Measurements from ENCODE around the gene WDR35. TPM values are rescaled to one million over a fixed set of nuclear protein-coding genes. Genes with fewer than 3 reads are reported as not detected.

Gene WDR35
- total and polyA plus RNA-seq, 5 donors from 2014 or later: 1.3 to 3.8 (median 1.9) TPM

- DNase-seq: no peak
- no peaks in the 10 kb centered on the region for H3K9me3 ChIP-seq (ENCODE audit: control insufficient read depth in 2 of 2, low read length in 2 of 2)
- Mint-ChIP-seq H3K4me3 (no peak overlapping the region), H3K9me3 (no peaks in the 10 kb centered on the region), H3K4me1 (no peaks in the 10 kb centered on the region), H3K36me3 (no peaks in the 10 kb centered on the region), H3K27me3 (peaks cover 47% of the 10 kb centered on the region), H3K27ac (no peak overlapping the region)
- H3K36me3 ChIP-seq (ENCODE audit: control insufficient read depth, insufficient read depth, low read length): no peaks in the 10 kb centered on the region
- no peaks in the 10 kb centered on the region for H3K4me1 ChIP-seq (ENCODE audit: control insufficient read depth, insufficient read depth, low read length, poor library complexity, severe bottlenecking)
- H3K27ac ChIP-seq (ENCODE audit: insufficient read depth, low read length, poor library complexity, severe bottlenecking): no peak overlapping the region
- no peak overlapping the region for H3K4me3 ChIP-seq (ENCODE audit: low read depth, low read length)
- ATAC-seq (ENCODE audit: low read depth in 2 of 2): no peak
- H3K27me3 ChIP-seq (ENCODE audit: control insufficient read depth, insufficient read depth, low read length): peaks cover 26% of the 10 kb centered on the region
Observed at GRCh38 chr2:20005891-20006470, 16.1 kb upstream of the WDR35 start.

GRCh38 chr2:20005067-20005627 lies 15.2 kb upstream of the WDR35 start:
- Mint-ChIP-seq H3K36me3 (no peaks in the 10 kb centered on the region), H3K9me3 (no peaks in the 10 kb centered on the region), H3K27me3 (peaks cover 45% of the 10 kb centered on the region), H3K27ac (no peak overlapping the region), H3K4me1 (no peaks in the 10 kb centered on the region), H3K4me3 (no peak overlapping the region)
- Histone ChIP-seq H3K4me3 (ENCODE audit: low read depth, low read length) (no peak overlapping the region), H3K36me3 (ENCODE audit: control insufficient read depth, insufficient read depth, low read length) (no peaks in the 10 kb centered on the region), H3K9me3 (ENCODE audit: control insufficient read depth in 2 of 2, low read length in 2 of 2) (no peaks in the 10 kb centered on the region), H3K4me1 (ENCODE audit: control insufficient read depth, insufficient read depth, low read length, poor library complexity, severe bottlenecking) (no peaks in the 10 kb centered on the region), H3K27me3 (ENCODE audit: control insufficient read depth, insufficient read depth, low read length) (peaks cover 26% of the 10 kb centered on the region), H3K27ac (ENCODE audit: insufficient read depth, low read length, poor library complexity, severe bottlenecking) (no peak overlapping the region)
- no peak for DNase-seq
- no peak for ATAC-seq (ENCODE audit: low read depth in 2 of 2)

- DNase-seq (no peak), ATAC-seq (ENCODE audit: low read depth in 2 of 2) (no peak)
- H3K4me1 Mint-ChIP-seq: no peaks in the 10 kb centered on the region
- peaks cover 28% of the 10 kb centered on the region for H3K27me3 ChIP-seq (ENCODE audit: control insufficient read depth, insufficient read depth, low read length)
- no peak overlapping the region for H3K27ac Mint-ChIP-seq
- no peaks in the 10 kb centered on the region for H3K36me3 Mint-ChIP-seq
- no peak overlapping the region for H3K4me3 Mint-ChIP-seq
- H3K4me3 ChIP-seq (ENCODE audit: low read depth, low read length): no peak overlapping the region
- no peaks in the 10 kb centered on the region for H3K9me3 Mint-ChIP-seq
- no peaks in the 10 kb centered on the region for H3K4me1 ChIP-seq (ENCODE audit: control insufficient read depth, insufficient read depth, low read length, poor library complexity, severe bottlenecking)
- peaks cover 45% of the 10 kb centered on the region for H3K27me3 Mint-ChIP-seq
- no peak overlapping the region for H3K27ac ChIP-seq (ENCODE audit: insufficient read depth, low read length, poor library complexity, severe bottlenecking)
- no peaks in the 10 kb centered on the region for H3K9me3 ChIP-seq (ENCODE audit: control insufficient read depth in 2 of 2, low read length in 2 of 2)
- H3K36me3 ChIP-seq (ENCODE audit: control insufficient read depth, insufficient read depth, low read length): no peaks in the 10 kb centered on the region
Observed at GRCh38 chr2:20001361-20001863, 11.5 kb upstream of the WDR35 start.

GRCh38 chr2:19993731-19994130 lies 3.8 kb upstream of the WDR35 start:
- H3K27me3 Mint-ChIP-seq: peaks cover 42% of the 10 kb centered on the region
- DNase-seq (no peak), ATAC-seq (ENCODE audit: low read depth in 2 of 2) (no peak)
- Histone ChIP-seq H3K4me1 (ENCODE audit: control insufficient read depth, insufficient read depth, low read length, poor library complexity, severe bottlenecking) (peaks cover 15% of the 10 kb centered on the region), H3K27ac (ENCODE audit: insufficient read depth, low read length, poor library complexity, severe bottlenecking) (no peak overlapping the region), H3K4me3 (ENCODE audit: low read depth, low read length) (no peak overlapping the region), H3K27me3 (ENCODE audit: control insufficient read depth, insufficient read depth, low read length) (peaks cover 32% of the 10 kb centered on the region), H3K36me3 (ENCODE audit: control insufficient read depth, insufficient read depth, low read length) (no peaks in the 10 kb centered on the region), H3K9me3 (ENCODE audit: control insufficient read depth in 2 of 2, low read length in 2 of 2) (no peaks in the 10 kb centered on the region)
- no peaks in the 10 kb centered on the region for H3K36me3 Mint-ChIP-seq
- H3K4me3 Mint-ChIP-seq: peak overlapping the region in 2 of 4 donors; percentile 1 to 33
- H3K27ac Mint-ChIP-seq: no peak overlapping the region
- no peaks in the 10 kb centered on the region for H3K9me3 Mint-ChIP-seq
- peaks cover 9 to 18% (median 9%) of the 10 kb centered on the region in 4 donors for H3K4me1 Mint-ChIP-seq

GRCh38 chr2:19991895-19992294 lies 2.0 kb upstream of the WDR35 start:
- Mint-ChIP-seq H3K9me3 (no peaks in the 10 kb centered on the region), H3K27ac (no peak overlapping the region), H3K36me3 (no peaks in the 10 kb centered on the region), H3K4me3 (peak overlapping the region in 1 of 4 donors; percentile 77), H3K4me1 (peaks cover 16 to 26% (median 19%) of the 10 kb centered on the region in 4 donors), H3K27me3 (peaks cover 32% of the 10 kb centered on the region)
- H3K27me3 ChIP-seq (ENCODE audit: control insufficient read depth, insufficient read depth, low read length): peaks cover 27% of the 10 kb centered on the region
- H3K4me1 ChIP-seq (ENCODE audit: control insufficient read depth, insufficient read depth, low read length, poor library complexity, severe bottlenecking): peaks cover 15% of the 10 kb centered on the region
- no peak for ATAC-seq (ENCODE audit: low read depth in 2 of 2)
- H3K4me3 ChIP-seq (ENCODE audit: low read depth, low read length): no peak overlapping the region
- no peak overlapping the region for H3K27ac ChIP-seq (ENCODE audit: insufficient read depth, low read length, poor library complexity, severe bottlenecking)
- H3K9me3 ChIP-seq (ENCODE audit: control insufficient read depth in 2 of 2, low read length in 2 of 2): no peaks in the 10 kb centered on the region
- no peaks in the 10 kb centered on the region for H3K36me3 ChIP-seq (ENCODE audit: control insufficient read depth, insufficient read depth, low read length)
- no peak for DNase-seq

- Histone ChIP-seq H3K27ac (ENCODE audit: insufficient read depth, low read length, poor library complexity, severe bottlenecking) (peak overlapping the region; percentile 58), H3K4me3 (ENCODE audit: low read depth, low read length) (peak overlapping the region; percentile 67), H3K36me3 (ENCODE audit: control insufficient read depth, insufficient read depth, low read length) (no peaks in the 10 kb centered on the region), H3K9me3 (ENCODE audit: control insufficient read depth in 2 of 2, low read length in 2 of 2) (no peaks in the 10 kb centered on the region), H3K4me1 (ENCODE audit: control insufficient read depth, insufficient read depth, low read length, poor library complexity, severe bottlenecking) (peaks cover 15% of the 10 kb centered on the region), H3K27me3 (ENCODE audit: control insufficient read depth, insufficient read depth, low read length) (peaks cover 27% of the 10 kb centered on the region)
- no peaks in the 10 kb centered on the region for H3K36me3 Mint-ChIP-seq
- peaks cover 17 to 26% (median 23%) of the 10 kb centered on the region in 4 donors for H3K4me1 Mint-ChIP-seq
- H3K27ac Mint-ChIP-seq: peak overlapping the region in 2 of 3 donors; percentile 71 to 95
- peak overlapping the region; percentile 77 to 94 (median 92) for H3K4me3 Mint-ChIP-seq
- no peak for ATAC-seq (ENCODE audit: low read depth in 2 of 2)
- no peaks in the 10 kb centered on the region for H3K9me3 Mint-ChIP-seq
- no peak for DNase-seq
- H3K27me3 Mint-ChIP-seq: peaks cover 25% of the 10 kb centered on the region
Observed at GRCh38 chr2:19990416-19990728, 467 bp upstream of the WDR35 start.

GRCh38 chr2:19989342-19989666 lies 601 bp downstream of the WDR35 start:
- Histone ChIP-seq H3K36me3 (ENCODE audit: control insufficient read depth, insufficient read depth, low read length) (no peaks in the 10 kb centered on the region), H3K4me3 (ENCODE audit: low read depth, low read length) (peak overlapping the region; percentile 78), H3K27me3 (ENCODE audit: control insufficient read depth, insufficient read depth, low read length) (peaks cover 24% of the 10 kb centered on the region), H3K27ac (ENCODE audit: insufficient read depth, low read length, poor library complexity, severe bottlenecking) (no peak overlapping the region), H3K4me1 (ENCODE audit: control insufficient read depth, insufficient read depth, low read length, poor library complexity, severe bottlenecking) (peaks cover 15% of the 10 kb centered on the region), H3K9me3 (ENCODE audit: control insufficient read depth in 2 of 2, low read length in 2 of 2) (no peaks in the 10 kb centered on the region)
- peaks cover 17 to 26% (median 23%) of the 10 kb centered on the region in 4 donors for H3K4me1 Mint-ChIP-seq
- no peaks in the 10 kb centered on the region for H3K9me3 Mint-ChIP-seq
- ATAC-seq (ENCODE audit: low read depth in 2 of 2): no peak
- peak overlapping the region in 2 of 3 donors; percentile 95 for H3K27ac Mint-ChIP-seq
- peaks cover 2% of the 10 kb centered on the region for H3K36me3 Mint-ChIP-seq
- peaks cover 24% of the 10 kb centered on the region for H3K27me3 Mint-ChIP-seq
- no peak for DNase-seq
- H3K4me3 Mint-ChIP-seq: peak overlapping the region; percentile 77 to 94 (median 92)

- Mint-ChIP-seq H3K4me3 (peak overlapping the region; percentile 77 to 94 (median 92)), H3K36me3 (peaks cover 5% of the 10 kb centered on the region), H3K4me1 (peaks cover 17 to 26% (median 23%) of the 10 kb centered on the region in 4 donors), H3K27me3 (peaks cover 17% of the 10 kb centered on the region), H3K9me3 (no peaks in the 10 kb centered on the region), H3K27ac (peak overlapping the region in 1 of 3 donors; percentile 95)
- ATAC-seq (ENCODE audit: low read depth in 2 of 2) (no peak), DNase-seq (no peak)
- Histone ChIP-seq H3K9me3 (ENCODE audit: control insufficient read depth in 2 of 2, low read length in 2 of 2) (no peaks in the 10 kb centered on the region), H3K27me3 (ENCODE audit: control insufficient read depth, insufficient read depth, low read length) (peaks cover 20% of the 10 kb centered on the region), H3K4me1 (ENCODE audit: control insufficient read depth, insufficient read depth, low read length, poor library complexity, severe bottlenecking) (peaks cover 15% of the 10 kb centered on the region), H3K27ac (ENCODE audit: insufficient read depth, low read length, poor library complexity, severe bottlenecking) (no peak overlapping the region), H3K4me3 (ENCODE audit: low read depth, low read length) (no peak overlapping the region), H3K36me3 (ENCODE audit: control insufficient read depth, insufficient read depth, low read length) (no peaks in the 10 kb centered on the region)
Observed at GRCh38 chr2:19988600-19988999, 1.3 kb downstream of the WDR35 start.
